Neural cell (in vitro differentiated cells): ENCODE data around the gene CBL.

Source experiments
- EP300 ChIP-seq: fragments of 450-650 bp; conservative IDR thresholded peaks from 2 replicates; pipeline ENCODE4 v1.6.1; 2014; ENCODE audit warnings: antibody characterized with exemption, mild to moderate bottlenecking, moderate library complexity; ENCODE audit not compliant: poor library complexity, severe bottlenecking
- EZH2 ChIP-seq: fragments of 200-600, 300-800 bp; shearing (Covaris generic), sonication (generic); IDR thresholded peaks from 2 replicates; pipeline ENCODE4 v1.6.1; 2014; ENCODE audit warnings: antibody characterized with exemption, low read length, borderline replicate concordance, mild to moderate bottlenecking; ENCODE audit not compliant: insufficient read depth, poor library complexity, severe bottlenecking
- POLR2AphosphoS5 ChIP-seq: IDR thresholded peaks from 2 replicates; pipeline ENCODE4 v1.6.1; 2012
- RAD21 ChIP-seq: fragments of 450-650 bp; conservative IDR thresholded peaks from 2 replicates; pipeline ENCODE4 v1.6.1; 2014; ENCODE audit warnings: antibody characterized with exemption, mild to moderate bottlenecking, moderate library complexity
- SMC3 ChIP-seq: fragments of 450-650 bp; conservative IDR thresholded peaks from 2 replicates; pipeline ENCODE4 v1.6.1; 2014; ENCODE audit warnings: antibody characterized with exemption, mild to moderate bottlenecking, moderate library complexity; ENCODE audit not compliant: poor library complexity
- TF ChIP-seq, protein P1 (sequence below): fragments of 450-650 bp; IDR thresholded peaks from 2 replicates; pipeline ENCODE4 v1.5.1; 2014; ENCODE audit warnings: antibody characterized with exemption, mild to moderate bottlenecking, moderate library complexity; ENCODE audit not compliant: poor library complexity, severe bottlenecking

DNA sequence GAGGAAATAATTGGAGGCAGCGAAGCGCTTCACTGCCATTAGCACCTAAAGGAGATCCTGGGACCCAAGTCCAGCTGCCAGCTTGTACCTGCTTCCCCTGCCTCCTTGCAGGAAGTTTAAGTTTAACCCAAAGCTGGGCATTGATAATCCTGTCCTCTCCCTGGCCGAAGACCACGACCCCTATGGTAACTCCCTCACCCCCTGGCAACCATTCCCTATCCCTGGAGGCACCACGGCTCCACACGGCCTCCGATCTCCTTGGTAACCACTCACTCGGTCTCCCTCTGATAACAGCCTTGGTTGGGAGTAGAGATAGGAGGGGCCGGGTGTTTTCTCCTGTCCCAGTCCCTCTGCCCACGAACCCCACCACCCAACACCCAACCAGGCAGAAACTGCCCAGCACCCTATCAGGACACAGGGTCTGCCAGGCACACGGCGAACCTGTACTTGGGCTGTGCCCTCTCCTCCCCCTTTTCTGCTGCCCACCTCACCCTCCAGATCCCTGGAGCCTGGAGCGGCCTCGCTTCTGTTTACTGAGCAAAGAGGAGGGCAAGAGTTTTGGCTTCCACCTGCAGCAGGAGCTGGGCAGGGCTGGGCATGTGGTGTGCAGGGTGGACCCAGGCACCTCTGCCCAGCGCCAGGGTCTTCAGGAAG lies 20.0 kb upstream of the CBL start:
- TF ChIP-seq SMC3 (no peak), EZH2 (no peak), POLR2AphosphoS5 (no peak), EP300 (no peak), RAD21 (no peak)
- TF ChIP-seq, protein P1, sequence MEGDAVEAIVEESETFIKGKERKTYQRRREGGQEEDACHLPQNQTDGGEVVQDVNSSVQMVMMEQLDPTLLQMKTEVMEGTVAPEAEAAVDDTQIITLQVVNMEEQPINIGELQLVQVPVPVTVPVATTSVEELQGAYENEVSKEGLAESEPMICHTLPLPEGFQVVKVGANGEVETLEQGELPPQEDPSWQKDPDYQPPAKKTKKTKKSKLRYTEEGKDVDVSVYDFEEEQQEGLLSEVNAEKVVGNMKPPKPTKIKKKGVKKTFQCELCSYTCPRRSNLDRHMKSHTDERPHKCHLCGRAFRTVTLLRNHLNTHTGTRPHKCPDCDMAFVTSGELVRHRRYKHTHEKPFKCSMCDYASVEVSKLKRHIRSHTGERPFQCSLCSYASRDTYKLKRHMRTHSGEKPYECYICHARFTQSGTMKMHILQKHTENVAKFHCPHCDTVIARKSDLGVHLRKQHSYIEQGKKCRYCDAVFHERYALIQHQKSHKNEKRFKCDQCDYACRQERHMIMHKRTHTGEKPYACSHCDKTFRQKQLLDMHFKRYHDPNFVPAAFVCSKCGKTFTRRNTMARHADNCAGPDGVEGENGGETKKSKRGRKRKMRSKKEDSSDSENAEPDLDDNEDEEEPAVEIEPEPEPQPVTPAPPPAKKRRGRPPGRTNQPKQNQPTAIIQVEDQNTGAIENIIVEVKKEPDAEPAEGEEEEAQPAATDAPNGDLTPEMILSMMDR = no peak
